Measurements from ENCODE around the gene WDR86.

DNA sequence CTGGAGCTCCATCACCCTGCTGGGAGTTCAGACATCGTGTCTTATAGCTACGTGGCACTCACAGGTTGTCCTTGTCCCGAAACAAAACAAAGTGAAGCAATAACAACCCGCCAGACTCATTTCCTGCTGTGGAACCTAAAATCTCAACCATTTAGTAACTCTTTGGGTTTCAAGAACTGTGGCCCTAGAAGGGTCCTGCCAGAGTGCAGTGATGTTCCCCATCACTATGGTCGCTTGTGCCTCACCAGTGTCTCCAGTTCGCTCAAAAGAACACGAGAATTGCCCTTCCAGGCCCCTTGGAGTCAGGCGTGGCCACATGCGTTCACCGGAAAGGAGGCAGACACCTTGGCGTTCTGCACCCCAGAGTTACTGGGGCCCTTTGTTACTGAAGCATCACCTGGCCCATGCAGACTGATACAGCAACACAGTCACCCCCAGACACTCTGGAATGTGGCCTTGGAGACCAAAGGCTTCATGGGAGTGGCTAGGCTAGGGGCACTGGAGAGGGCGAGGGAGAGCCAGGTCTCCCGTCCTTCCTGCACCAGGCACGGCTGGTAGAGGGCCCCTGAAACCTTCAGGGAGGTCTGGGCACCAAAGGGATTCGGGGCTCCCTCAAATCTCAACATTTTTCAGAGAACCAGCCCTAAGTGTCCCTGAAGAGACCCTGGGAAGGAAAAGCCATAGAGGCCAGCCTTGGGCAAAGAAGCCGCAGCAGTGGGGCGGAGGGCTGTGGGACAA is 29.2 kb upstream of the WDR86 start:
- TF ChIP-seq CTCF (IDR thresholded peaks at IDR 0.05; ENCODE audit: low read length) (no peak), EZH2phosphoT487 (IDR thresholded peaks at IDR 0.05; ENCODE audit: low read length) (no peak)

Measured in MM.1S (cell line).